Central memory CD8-positive, alpha-beta T cell (primary cell): Measurements from ENCODE around the gene HMG20B.
A peak's percentile ranks its signal among the peaks of the same experiment; 100 is the strongest.

ENCODE experiments used
- ATAC-seq: fragments of 150-1000 bp; cut with Tn5 transposase; replicated peaks from 2 replicates; pipeline ENCODE4 v1.10.0; 2022; ENCODE audit warnings: mild to moderate bottlenecking, moderate FRiP score, moderate number of reproducible peaks; ENCODE audit not compliant: poor library complexity, severe bottlenecking; ENCODE audit errors: extremely low read depth
- DNase-seq, 2 donors: peaks; one replicate each; pipeline ENCODE4 v3.0.0; 2021; ENCODE audit warnings: low spot score in 2 of 2
- H3K27ac Mint-ChIP-seq: one replicate; pipeline ENCODE4 v1.8.0; 2022; ENCODE audit warnings: low read depth, mild to moderate bottlenecking, moderate library complexity, mixed read lengths
- H3K27me3 Mint-ChIP-seq: one replicate; pipeline ENCODE4 v1.8.0; 2022; ENCODE audit warnings: mixed read lengths
- H3K36me3 Mint-ChIP-seq: one replicate; pipeline ENCODE4 v1.8.0; 2022; ENCODE audit warnings: mild to moderate bottlenecking, moderate library complexity, mixed read lengths; ENCODE audit not compliant: insufficient read depth
- H3K4me1 Mint-ChIP-seq: one replicate; pipeline ENCODE4 v1.8.0; 2022; ENCODE audit warnings: mixed read lengths
- H3K4me3 Mint-ChIP-seq: one replicate; pipeline ENCODE4 v1.8.0; 2022; ENCODE audit warnings: mild to moderate bottlenecking, moderate library complexity, mixed read lengths
- H3K9me3 Mint-ChIP-seq: one replicate; pipeline ENCODE4 v1.8.0; 2022; ENCODE audit warnings: mixed read lengths

HMG20B gene

DNA sequence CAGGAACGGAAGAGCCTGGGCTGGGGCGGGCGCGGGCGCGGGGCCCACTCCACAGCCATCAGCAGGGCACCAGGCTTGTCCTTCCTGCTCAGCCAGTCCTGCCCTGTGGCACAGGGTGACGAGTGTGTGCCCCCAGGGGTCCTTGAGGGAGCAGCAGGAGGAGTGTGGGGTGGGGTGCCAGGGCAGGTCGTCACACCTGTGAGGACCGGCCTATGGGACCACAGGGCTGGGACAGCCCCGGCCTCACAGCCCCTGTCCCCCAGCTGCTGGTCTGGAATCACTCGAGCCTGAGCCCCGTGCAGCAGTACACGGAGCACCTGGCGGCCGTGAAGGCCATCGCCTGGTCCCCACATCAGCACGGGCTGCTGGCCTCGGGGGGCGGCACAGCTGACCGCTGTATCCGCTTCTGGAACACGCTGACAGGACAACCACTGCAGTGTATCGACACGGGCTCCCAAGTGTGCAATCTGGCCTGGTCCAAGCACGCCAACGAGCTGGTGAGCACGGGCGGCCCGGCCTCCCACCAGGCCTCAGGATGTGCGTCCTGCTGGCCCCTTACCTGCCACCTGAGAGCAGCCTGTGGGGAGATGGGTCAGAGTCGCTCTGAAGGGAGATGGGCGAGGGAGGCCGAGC is 40.5 kb upstream of the HMG20B start:
- Mint-ChIP-seq H3K27me3 (no peaks in the 10 kb centered on the region), H3K27ac (no peak overlapping the region), H3K4me3 (no peak overlapping the region), H3K9me3 (no peaks in the 10 kb centered on the region), H3K4me1 (no peaks in the 10 kb centered on the region), H3K36me3 (peaks cover 30% of the 10 kb centered on the region)
- DNase-seq = no peak
- ATAC-seq = no peak

DNA sequence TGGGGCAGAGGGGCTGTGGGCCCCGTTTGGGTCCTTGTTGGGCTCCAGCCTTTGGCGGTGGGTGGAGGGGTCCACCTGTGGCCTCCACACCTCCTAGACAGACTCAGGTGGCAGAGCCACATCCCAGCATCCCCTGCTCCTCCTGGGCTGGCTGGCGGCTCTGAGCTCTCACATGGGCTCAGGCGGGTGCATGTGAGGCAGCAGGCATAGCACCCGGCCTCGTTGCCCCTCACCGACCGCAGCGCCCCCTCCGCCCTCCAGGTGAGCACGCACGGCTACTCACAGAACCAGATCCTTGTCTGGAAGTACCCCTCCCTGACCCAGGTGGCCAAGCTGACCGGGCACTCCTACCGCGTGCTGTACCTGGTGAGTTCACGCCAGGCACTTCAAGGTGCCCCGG is 39.7 kb upstream of the HMG20B start:
- no peak overlapping the region for H3K27ac Mint-ChIP-seq

DNA sequence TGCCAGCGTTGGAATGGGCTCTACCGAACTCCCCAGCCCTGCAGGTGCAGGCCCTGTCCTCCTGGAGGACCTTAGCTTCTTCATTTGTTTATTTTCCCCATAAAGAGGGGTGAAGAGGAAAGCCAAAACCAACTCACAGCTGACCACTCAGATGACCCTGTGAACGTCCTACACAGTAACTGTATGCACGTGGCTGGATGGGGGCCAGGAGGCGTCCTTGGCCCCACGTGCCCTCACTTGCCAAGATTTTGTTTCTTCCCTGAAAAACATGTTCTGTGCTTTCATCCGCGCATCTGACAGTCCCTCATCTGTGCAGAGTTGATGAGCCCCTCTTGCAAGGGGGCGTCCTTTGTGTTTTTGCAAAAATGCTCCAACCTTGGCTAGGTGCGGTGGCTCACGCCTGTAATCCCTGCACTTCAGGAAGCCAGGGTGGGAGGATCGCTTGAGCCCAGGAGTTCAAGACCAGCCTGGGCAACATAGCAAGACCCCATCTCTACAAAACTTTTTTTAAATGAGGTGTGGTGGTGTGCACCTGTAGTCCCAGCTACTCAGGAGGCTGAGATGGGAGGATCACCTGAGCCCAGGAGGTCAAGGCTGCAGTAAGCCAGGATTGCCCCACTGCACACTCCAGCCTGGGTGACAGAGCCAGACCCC is 39.1 kb upstream of the HMG20B start:
- H3K4me1 Mint-ChIP-seq = no peaks in the 10 kb centered on the region
- no peak overlapping the region for H3K27ac Mint-ChIP-seq
- no peak for DNase-seq
- no peaks in the 10 kb centered on the region for H3K9me3 Mint-ChIP-seq
- no peak for ATAC-seq
- no peaks in the 10 kb centered on the region for H3K27me3 Mint-ChIP-seq
- peaks cover 30% of the 10 kb centered on the region for H3K36me3 Mint-ChIP-seq
- H3K4me3 Mint-ChIP-seq = no peak overlapping the region

More for the DNA sequence above, 39.7 kb upstream of the HMG20B start:
- Mint-ChIP-seq H3K4me3 (no peak overlapping the region), H3K4me1 (no peaks in the 10 kb centered on the region), H3K36me3 (peaks cover 30% of the 10 kb centered on the region), H3K9me3 (no peaks in the 10 kb centered on the region), H3K27me3 (no peaks in the 10 kb centered on the region)
- no peak for ATAC-seq
- no peak for DNase-seq

DNA sequence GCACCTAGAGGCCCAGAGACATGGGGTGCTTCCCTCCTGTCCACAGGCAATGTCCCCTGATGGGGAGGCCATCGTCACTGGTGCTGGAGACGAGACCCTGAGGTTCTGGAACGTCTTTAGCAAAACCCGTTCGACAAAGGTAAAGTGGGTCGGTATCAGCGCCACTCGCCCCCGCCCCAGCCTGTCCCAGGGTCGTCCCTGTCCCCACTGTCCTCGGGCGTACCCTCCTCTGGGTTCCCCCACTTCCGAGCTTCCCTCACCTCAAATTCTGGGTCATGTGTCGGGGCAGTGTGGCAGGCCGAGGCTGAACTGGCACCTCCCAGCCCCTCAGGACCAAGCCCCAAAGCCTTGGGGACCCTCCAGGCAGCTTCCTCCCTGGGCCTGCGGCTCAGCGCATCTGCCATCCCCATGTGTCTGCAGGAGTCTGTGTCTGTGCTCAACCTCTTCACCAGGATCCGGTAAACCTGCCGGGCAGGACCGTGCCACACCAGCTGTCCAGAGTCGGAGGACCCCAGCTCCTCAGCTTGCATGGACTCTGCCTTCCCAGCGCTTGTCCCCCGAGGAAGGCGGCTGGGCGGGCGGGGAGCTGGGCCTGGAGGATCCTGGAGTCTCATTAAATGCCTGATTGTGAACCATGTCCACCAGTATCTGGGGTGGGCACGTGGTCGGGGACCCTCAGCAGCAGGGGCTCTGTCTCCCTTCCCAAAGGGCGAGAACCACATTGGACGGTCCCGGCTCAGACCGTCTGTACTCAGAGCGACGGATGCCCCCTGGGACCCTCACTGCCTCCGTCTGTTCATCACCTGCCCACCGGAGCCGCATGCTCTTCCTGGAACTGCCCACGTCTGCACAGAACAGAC is 38.1 kb upstream of the HMG20B start:
- Mint-ChIP-seq H3K27ac (peak overlapping the region; percentile 41), H3K36me3 (peaks cover 33% of the 10 kb centered on the region)

DNA sequence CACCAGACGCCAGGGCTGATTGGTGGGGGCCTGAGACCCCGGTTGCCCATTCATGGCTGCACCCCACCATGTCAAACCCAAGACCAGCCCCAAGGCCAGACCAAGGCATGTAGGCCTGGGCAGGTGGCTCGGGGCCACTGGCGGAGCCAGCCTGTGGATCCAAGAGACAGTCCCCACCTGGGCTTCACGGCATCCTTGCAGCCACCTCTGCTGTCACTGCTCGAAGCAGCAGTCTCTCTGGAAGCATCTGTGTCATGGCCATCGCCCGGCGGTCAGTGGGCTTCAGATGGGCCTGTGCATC is 37.6 kb upstream of the HMG20B start:
- ATAC-seq (no peak), DNase-seq (no peak)
- Mint-ChIP-seq H3K36me3 (peaks cover 33% of the 10 kb centered on the region), H3K27me3 (no peaks in the 10 kb centered on the region), H3K4me1 (no peaks in the 10 kb centered on the region), H3K9me3 (no peaks in the 10 kb centered on the region), H3K27ac (peak overlapping the region; percentile 25), H3K4me3 (no peak overlapping the region)

More for the DNA sequence above, 38.1 kb upstream of the HMG20B start:
- no peak for ATAC-seq
- no peak overlapping the region for H3K4me3 Mint-ChIP-seq
- no peaks in the 10 kb centered on the region for H3K27me3 Mint-ChIP-seq
- H3K4me1 Mint-ChIP-seq = no peaks in the 10 kb centered on the region
- no peaks in the 10 kb centered on the region for H3K9me3 Mint-ChIP-seq
- DNase-seq = no peak

DNA sequence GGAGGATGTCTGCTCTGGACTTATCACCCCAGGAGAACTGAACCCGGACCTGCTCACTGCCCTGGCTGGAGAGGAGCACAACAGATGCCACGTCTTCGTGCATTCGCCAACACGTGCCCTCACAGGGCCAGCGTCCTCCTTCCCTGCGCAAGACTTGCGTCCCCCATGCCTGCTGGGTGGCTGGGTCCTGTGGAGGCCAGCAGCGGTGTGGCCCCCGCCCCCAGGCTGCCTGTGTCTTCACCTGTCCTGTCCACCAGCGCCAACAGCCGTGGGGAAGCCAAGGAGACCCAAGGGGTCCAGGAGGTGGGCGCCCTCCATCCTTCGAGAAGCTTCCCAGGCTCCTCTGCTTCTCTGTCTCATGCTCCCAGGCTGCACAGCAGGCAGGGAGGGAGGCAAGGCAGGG is 37.2 kb upstream of the HMG20B start:
- H3K4me1 Mint-ChIP-seq = no peaks in the 10 kb centered on the region
- no peaks in the 10 kb centered on the region for H3K9me3 Mint-ChIP-seq
- ATAC-seq (no peak), DNase-seq (no peak)
- peaks cover 33% of the 10 kb centered on the region for H3K36me3 Mint-ChIP-seq
- H3K27ac Mint-ChIP-seq = peak overlapping the region; percentile 25
- no peak overlapping the region for H3K4me3 Mint-ChIP-seq
- no peaks in the 10 kb centered on the region for H3K27me3 Mint-ChIP-seq

DNA sequence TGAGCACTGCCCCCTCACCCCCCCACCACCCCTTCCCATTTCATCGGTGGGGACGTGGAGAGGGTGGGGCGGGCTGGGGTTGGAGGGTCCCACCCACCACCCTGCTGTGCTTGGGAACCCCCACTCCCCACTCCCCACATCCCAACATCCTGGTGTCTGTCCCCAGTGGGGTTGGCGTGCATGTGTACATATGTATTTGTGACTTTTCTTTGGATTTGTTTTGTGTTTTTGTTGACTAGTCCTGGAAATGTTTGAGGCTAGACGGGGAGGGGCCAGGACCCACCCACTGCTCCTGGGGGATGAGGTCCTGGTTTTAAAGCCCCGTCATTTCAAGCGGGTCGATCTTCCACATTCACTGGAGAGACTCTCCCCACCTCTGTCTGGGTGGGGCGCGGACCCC is 36.8 kb upstream of the HMG20B start:
- DNase-seq = no peak
- no peak for ATAC-seq
- Mint-ChIP-seq H3K27ac (no peak overlapping the region), H3K9me3 (no peaks in the 10 kb centered on the region), H3K36me3 (peaks cover 35% of the 10 kb centered on the region), H3K4me3 (no peak overlapping the region), H3K4me1 (no peaks in the 10 kb centered on the region), H3K27me3 (no peaks in the 10 kb centered on the region)

DNA sequence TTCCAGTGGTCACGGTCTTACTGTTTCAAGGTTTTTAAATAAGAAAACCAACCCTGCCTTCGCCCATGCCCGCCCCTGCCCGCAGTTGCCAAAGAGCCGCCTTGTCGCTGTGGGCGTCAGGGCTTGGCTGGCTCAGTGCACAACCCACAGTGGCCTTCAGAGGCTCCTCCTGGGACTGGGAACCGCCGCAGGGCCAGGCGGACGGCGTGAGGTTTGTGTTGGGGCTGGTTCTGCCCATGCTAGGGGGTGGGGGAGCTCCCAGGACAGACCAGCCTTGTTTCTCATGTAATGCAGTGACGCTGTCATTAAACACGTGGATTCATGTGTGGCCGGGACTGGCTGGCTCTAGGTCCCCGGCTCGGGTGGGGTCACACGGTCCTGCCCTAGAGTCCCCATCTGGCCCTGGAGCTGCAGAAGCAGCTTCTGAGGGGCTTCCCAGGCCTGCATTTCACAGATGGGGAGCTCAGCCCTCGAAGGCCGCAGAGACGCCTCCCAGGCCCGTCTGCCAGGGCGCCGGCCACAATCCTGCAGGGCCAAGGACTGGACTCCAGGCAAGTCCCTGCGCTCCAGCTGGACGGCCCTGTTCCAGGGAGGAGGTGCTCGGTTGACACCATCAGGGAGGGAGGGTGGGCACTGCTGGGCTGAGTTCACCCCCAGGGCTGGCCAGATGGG is 36.2 kb upstream of the HMG20B start:
- no peak for DNase-seq
- Mint-ChIP-seq H3K27ac (no peak overlapping the region), H3K4me1 (no peaks in the 10 kb centered on the region), H3K9me3 (no peaks in the 10 kb centered on the region), H3K27me3 (no peaks in the 10 kb centered on the region), H3K36me3 (peaks cover 32% of the 10 kb centered on the region), H3K4me3 (no peak overlapping the region)
- no peak for ATAC-seq

DNA sequence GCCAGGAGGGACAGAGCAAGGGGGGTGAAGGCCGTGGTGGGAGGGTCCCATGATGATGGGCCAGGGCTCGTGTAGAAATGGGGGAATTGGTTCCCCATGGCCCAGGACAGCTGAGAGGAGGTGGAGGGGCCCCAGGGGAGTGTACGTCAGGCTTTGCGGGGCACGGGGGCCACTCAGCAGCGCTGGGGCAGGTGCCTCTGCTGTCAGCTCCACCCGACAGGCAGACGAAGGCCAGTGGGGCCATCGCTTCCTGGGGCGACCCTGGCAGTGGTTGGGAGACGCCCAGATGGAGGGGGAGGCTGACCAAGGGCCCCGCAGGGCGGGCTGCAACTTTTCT is 35.7 kb upstream of the HMG20B start:
- DNase-seq = no peak
- Mint-ChIP-seq H3K4me1 (no peaks in the 10 kb centered on the region), H3K36me3 (peaks cover 32% of the 10 kb centered on the region), H3K4me3 (no peak overlapping the region), H3K27me3 (no peaks in the 10 kb centered on the region), H3K9me3 (no peaks in the 10 kb centered on the region), H3K27ac (peak overlapping the region; percentile 22)
- ATAC-seq = no peak

DNA sequence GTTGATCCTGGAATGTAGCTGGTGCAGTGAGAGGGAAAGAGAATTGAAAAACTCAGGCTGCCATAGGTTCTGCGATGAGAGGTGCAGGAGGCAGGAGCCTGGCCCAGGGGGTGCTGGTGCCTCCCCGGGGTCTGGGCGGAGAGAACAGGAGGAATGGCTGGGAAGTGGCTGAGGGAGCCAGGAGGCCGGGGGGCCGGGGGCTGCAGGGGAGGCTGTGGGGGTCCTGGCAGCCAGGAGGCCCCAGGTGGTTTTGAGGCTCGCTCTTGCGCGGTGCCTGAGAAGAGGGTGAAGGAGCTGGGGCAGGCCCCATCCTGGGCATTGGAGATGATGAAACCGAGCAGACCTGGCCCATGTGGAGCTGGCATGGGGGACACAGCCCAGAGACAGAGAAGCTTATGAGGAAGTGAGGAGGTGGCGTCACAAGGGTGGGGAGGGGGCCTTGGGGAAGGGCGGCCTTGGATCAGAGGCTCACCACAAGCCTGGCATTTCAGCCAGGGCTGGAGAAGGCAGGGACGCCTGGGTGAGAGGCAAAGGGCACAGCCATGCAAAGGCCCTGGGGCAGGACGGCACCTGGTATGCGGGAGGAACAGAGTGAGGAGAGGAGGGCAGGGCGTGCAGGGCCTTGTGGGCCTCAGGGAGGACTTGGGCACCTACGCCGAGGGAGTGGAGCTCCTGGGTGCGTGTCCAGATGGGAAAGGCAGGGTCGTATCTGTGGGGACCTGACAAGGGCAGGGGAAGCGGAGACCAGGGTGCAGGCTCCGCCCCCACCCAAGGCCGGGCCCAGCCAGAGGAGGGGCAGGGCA is 35.1 kb upstream of the HMG20B start:
- H3K27me3 Mint-ChIP-seq = no peaks in the 10 kb centered on the region
- peaks cover 30% of the 10 kb centered on the region for H3K36me3 Mint-ChIP-seq
- no peak for DNase-seq
- H3K4me1 Mint-ChIP-seq = no peaks in the 10 kb centered on the region
- H3K27ac Mint-ChIP-seq = peak overlapping the region; percentile 22
- H3K9me3 Mint-ChIP-seq = no peaks in the 10 kb centered on the region
- no peak overlapping the region for H3K4me3 Mint-ChIP-seq
- ATAC-seq = no peak

DNA sequence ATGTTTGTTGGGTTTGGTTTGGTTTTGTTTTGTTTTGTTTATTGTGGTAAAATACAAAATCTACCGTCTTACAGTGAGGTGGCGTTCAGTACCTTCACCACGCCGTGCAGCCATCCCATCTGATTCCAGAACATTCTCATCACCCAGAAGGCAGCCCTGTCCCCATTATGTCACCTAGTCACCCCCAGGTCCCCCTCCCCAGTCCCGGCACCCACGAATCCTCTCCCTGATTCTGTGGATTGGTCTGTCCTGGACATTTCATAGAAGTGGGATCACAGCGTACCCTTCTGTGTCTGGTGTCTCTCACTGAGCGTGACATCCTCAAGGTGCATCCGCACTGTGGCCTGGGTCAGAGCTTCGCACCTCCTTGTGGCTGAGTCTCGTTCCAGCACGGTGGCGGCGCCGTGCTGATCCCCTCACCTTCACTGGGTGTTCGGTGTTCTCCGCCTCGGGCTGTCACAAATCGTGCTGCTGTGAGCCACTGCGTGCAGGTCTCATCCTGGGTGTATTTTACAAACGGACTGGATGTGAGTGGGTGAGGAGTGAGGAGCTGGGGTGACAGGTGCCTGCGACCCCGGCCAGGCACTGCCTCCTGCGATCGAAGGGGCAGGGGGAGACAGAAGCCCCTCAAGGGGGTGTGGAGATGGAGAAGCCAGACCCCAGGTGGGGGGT is 34.4 kb upstream of the HMG20B start:
- DNase-seq (no peak), ATAC-seq (no peak)
- H3K36me3 Mint-ChIP-seq = peaks cover 26% of the 10 kb centered on the region
- H3K9me3 Mint-ChIP-seq = no peaks in the 10 kb centered on the region
- no peak overlapping the region for H3K4me3 Mint-ChIP-seq
- no peaks in the 10 kb centered on the region for H3K27me3 Mint-ChIP-seq
- no peaks in the 10 kb centered on the region for H3K4me1 Mint-ChIP-seq
- no peak overlapping the region for H3K27ac Mint-ChIP-seq
